Endometrial microvascular endothelial cells (primary cell): ENCODE results near the gene LTBP2. TPM values are rescaled to one million over a fixed set of nuclear protein-coding genes. Genes with fewer than 3 reads are reported as not detected.
"Not testable (repeated sequence)": the region's sequence is repeated elsewhere in the genome, so short reads cannot be mapped to it uniquely, and the experiment has no call there.

Experiments used
- in situ Hi-C: cut with HindIII; loops from 2 replicates; pipeline ENCODE4 v1.10.0; 2017; ENCODE audit warnings: low sequenced_read_pairs, low pct_unique_long_range_greater_than_20kb; ENCODE audit errors: inconsistent ontology term
- total RNA-seq: library from RNA; depleted of rRNA; stranded (reverse); fragments of >200 nt; gene quantifications from one replicate; pipeline ENCODE4 v1.2.3, GENCODE V29; 2015; ENCODE audit errors: inconsistent ontology term

LTBP2 gene
- total RNA-seq, 1 donor from 2014 or later = 177 TPM

DNA sequence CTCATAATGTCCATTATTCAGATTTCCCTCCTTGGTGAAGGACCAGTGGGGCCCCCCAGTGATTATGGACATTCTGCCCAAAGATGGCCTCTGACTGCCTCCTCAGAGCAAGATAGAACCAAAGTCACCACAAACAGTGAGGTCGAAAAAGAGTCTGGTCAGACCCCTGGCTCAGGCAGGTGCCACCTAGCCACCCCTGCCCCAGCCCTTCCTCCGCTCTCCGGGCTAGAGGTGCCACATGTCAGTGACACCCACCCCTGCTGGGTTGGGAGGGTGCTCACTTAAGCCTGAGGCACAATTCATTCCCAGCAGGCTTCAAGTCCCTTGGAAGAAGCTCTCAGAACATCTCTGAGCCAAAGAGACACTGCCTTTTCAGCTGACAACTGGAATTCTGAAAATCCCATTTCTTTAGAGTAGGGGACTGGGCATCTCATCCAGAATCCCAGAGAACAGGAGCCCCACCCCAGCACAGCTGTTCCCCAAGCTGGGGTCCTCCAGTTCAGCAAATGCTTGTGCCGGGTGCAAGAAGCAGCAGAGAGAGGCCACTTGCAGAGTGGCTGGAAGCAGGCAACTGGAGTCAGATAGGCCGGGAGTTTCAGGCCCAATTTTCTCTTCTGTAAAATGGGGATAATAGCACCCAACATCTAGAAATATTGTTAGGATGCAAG lies 68.1 kb downstream of the LTBP2 start:
- in situ Hi-C loops = no loop called here

DNA sequence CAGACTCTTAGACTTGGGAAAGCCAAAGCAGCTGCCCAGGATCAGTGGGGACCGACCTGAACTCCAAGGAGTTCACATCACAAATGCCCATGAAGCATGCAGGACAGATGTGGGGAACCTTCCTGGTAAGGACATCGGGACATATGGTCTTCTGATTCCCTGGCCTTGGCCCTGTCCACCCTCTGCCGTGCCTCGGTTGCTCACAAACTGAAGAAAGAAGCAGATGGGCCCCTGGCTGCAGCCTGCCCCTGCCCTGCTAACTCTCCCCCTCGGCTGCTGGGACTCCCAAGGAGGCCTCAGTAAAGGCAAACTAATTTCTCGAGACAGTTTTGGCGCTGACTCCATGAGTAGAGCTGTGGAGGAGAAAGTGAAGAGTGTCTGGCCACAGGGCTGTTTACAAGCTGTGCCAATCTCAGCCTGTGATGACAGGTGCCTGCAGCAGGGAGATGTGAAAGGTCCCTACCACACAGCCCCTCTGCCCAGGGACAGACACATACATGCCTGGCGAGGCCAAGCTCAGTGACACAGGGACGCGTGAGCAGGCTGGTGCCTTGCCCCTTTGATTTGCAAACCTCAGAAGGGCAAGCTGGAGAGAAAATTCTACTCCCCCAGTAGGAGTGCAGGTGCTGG lies 69.9 kb downstream of the LTBP2 start:
- in situ Hi-C loops = no loop called here

DNA sequence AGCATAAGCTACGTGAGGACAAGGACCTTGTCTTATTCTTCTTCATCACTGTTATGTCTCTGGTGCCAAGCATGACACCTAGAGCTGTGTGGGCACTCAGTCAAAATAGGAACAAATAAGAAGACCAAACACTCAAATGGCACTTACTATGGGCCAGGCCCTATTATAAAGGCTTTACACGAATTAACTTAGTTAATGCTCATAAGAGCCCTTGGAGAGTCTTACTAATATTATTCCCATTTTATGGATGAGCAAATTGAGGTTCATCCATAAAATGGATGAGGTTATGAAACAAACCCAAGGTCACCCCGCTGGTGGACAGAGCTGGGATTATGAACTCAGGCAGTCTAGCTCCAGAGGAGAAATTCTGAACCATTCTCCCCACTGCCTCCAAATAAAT lies 70.8 kb downstream of the LTBP2 start:
- in situ Hi-C loops = no loop called here

DNA sequence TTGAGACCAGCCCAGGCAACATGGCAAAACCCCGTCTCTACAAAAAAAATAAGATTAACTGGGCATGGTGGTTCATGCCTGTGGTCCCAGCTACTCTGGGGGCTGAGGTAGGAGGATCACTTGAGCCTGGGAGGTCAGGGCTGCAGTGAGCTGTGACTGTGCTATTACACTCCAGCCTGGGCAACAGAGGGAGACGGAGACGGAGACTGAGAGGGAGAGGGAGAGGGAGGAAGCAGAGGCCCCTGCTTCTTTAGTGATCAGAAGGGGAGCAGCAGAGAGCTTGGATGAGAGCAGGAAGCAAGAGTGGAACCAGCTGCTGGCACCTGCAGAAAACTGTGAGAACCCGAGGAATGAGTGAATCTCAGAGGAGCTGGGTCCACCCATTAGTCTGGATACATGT lies 72.5 kb downstream of the LTBP2 start:
- in situ Hi-C loops = no loop called here

DNA sequence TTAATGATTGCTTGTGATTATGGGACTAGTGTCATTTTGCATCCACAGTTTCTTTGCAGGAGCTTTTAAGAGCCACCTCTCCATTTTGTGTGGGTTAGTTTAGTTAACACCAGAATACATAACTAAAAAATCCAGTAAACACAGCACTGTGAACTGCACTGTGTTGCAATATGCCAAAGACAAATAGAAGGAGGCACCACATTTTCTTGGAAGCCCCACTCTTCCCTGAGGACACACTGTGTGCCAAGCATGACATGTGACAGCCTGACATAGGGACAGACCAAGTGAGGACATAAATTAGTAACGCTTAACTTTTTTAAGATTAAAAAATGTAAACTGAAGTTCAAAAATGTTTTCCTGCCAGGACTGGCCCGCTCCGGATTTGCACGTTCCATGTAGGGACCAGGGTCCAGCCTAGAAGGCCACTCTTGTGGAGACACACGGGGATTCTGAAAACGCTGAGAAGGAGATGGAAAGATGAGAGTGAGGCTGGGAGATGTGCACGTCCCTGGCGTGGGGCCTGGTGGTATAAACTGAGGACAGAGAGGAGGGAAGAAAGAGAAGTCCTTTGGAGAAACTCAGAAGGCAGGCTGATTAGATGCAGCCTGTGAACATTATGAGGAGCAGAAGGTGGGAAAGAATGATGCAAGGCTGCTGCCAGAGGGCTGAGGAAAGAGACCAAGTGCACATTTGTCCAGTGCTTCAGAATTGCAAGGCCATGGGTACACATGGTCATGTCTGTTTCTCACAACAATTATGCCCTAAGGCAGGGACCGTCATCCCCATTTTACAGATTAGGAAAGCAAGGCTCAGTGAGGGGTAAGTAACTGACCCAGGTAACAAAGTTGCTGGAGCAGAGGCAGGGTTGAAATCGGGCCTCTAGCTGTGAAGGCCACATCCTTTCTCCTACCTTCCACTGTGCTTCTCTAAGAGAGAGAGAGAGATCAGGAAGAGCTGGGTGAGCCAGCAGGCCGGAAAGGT lies 73.3 kb downstream of the LTBP2 start:
- in situ Hi-C loops = no loop called here

DNA sequence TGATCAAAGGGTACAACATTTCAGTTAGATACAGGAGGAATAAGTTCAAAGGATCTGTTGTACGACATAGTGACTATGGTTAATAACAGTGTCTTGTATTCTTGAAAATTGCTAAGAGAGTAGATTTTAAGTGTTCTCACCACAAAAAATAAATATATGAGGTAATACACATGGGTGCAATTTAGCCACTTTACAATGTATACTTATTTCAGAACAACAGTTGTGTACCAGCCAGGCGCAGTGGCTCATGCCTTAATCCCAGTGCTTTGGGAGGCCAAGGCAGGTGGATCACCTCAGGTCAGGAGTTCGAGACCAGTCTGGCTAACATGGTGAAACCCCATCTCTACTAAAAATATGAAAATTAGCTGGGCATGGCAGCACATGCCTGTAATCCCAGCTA lies 75.7 kb downstream of the LTBP2 start:
- in situ Hi-C loops = not testable (repeated sequence)

DNA sequence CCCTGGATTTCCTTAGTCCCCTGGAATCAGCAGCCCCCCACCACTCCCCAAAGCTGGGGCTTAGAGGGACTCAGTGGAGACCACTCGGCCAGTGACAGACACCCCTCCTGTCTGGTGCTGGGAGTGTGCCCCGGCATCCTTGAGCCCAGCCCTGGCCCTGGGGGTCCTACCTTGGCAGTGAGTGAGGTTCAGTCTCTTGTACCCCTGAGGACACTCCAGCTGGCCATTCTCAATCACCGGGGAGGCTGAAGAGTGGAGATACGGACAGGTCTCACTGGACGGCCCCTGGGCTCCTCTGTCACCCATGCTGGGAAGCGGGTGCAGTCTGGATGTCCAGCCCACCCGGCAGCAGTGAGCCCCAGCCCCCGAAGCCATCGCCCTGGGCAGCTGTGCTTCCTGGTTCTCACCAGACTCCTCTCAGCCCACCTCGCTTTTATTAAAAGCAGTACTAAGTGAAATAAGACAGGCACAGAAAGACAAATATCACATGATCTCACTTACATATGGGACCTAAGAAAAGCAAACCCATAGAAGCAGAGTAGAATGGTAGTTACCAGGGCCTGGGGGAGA lies 76.2 kb downstream of the LTBP2 start:
- in situ Hi-C loops = no loop called here

DNA sequence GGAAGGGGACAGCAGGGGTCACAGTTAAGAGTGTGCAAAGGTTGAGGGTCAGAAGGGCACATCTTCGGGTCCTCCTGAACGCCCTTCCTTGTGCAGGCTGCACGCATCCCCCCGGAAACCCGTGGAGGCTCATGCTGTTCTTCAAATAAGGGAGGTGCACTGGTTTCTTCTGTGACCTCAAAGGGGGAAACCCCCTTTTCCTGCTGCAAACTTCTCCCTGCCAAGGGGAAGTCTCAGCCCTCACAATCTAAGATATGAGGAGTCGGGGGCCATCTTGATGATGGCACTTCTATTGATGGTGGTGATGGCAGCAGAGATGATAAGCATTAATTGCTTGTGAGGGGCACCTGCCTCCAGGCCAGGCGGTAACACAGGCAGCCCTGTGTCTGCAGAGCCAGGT lies 78.5 kb downstream of the LTBP2 start:
- in situ Hi-C loops = no loop called here

DNA sequence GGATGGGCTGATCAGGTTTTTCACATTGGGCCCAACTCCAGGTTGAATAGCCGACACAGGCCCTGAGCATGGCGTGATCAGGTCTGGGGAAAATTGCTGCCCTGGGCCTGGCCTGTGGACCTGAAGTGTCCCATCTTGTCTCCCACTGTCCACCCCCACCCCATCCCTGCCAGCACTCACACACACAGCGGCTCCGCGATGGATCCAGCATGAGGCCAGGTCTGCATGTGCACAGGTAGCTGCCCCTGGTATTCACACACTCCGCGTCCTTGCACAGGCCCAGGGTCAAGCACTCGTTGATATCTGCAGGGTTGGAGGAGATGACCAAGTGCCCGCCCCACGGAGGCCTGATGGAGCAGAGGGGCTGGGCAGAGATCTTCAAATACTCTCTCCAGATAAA lies 79.8 kb downstream of the LTBP2 start:
- in situ Hi-C loops = no loop called here

DNA sequence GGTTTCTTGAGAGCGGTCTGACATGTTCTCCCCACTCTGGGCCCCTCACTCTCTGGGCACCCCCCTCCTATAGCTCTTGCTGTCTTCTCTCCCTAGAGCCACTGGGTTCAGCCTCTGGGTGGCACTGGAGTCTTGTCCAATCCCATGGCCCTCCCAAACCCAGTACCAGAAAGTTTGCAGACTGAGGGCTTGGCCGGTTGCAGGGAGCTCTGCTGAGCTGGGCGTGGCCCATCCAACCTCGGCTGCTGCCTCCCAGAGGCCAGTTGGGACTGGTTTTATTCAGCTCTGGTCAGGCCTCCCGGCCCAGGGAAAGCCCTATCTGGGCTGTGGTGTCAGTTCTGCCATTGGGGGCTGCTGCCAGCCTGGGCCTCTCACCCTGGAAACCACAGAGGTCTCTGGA lies 80.6 kb downstream of the LTBP2 start:
- in situ Hi-C loops = no loop called here

DNA sequence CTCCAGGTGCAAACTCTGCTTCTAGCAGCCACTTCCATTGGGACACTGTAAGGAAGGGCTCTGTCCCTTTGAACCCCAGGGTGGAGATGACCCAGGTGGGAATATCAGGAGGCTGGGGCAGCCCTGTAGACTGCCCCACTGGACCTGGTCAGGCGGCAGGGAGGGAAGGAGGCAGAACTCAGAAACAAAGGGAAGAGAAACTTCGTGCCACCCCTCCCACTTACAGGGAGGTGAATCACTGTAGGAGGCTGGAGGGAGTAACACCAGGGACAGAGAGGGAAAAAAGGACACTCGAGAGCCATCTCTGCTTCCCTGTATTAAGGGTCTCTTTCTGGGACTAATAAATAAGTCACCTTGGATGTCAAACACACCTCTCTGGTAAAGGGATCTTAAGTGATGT lies 81.0 kb downstream of the LTBP2 start:
- in situ Hi-C loops = no loop called here

DNA sequence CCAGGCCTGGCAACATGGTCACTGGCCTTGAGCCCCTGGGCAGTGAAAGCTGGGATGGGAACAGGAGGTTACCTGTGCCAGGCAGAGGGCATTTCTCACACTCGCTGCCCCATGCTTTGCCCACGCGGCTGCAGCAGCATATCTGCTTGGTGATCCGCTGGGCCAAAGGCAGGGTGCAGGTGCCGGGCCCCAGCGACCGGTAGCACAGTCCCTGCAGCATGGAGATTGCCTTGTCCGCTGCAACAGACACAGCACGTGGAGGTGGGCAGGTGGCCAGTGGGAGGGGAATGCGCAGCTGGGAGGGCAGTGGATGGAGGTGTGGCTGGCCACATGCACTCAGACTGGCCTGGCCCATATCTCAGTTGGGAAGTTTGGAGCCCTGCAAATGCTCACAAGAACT lies 83.2 kb downstream of the LTBP2 start:
- in situ Hi-C loops = no loop called here

DNA sequence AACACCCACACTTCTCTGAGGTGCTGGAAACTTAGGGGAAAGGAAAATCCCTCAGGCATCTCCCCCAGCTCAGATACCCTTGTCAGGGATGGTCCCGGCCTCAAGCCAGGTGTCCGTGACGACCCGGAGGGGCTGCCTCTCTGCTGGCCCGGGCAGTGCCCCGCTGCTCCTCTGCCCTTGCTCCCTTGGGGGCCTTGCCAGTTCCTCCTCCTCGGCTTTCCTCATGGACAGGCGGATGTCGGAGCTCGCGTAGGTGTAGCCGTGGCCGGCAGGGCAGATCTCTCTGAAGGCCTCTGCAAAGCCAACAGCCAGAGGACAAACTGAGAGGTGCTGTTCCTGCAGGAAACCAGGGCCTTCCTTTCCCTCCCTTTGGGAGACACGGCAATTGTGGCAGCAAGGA lies 83.6 kb downstream of the LTBP2 start:
- in situ Hi-C loops = no loop called here

DNA sequence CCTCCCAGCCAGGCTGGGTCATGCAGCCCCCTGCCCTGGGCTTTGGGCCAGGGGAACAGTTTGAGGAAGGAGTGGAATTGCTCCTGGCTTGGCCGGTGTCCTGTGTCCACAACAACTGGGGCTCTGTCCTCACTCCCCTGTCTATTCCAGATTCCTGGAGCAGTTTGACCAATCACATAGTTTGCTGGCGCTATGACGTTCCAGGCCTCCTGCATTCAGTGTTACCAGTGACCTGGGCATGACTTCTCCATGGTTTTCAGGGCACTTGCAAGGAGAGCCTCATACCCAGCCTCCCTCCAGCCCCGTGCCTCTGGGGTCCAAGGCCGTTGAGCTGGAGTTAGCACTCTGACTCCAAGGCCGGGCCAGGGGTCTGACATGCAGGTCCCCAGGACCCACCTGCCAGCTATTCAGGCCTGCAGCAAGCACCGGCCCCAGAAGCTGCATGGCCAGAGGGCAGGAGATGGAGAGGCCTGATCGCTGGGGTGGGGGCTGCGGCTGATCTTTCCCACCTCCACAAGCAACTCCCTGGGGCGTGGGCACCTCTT lies 84.2 kb downstream of the LTBP2 start:
- in situ Hi-C loops = no loop called here

DNA sequence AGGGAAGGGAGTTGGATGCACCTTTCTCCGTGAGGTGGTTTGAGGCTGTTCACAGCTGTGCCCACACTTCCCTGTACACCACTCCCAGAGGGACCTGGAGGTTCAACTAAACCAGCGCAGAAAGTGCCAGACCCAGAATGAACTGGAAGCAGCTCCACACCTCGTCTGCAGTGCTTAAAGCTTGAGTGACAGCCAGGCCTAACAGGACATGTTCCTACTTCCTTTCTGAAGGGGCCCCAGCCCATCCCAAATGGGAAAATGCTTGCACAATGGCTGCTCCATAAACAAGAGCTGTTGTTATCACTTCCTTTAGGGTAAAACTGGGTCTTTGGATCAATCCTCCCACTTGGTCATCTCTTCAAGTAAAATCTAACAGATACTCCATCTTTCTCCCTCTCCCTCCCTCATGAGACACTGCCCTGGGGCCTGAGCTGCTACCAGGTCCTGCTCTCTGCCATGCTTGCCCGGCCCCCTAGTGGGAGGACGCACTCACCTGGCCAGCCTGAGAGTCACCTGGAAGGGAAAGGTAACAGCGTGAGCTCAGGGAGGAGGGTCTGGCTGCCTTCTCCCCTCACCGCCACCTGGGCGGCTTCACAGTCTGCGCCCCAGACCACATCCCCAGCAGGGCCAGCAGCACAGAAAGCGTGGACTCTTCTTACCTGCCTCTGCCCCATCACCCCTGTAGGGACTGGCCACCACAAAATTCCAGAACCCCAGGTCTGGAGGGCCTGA lies 85.0 kb downstream of the LTBP2 start:
- in situ Hi-C loops = no loop called here

DNA sequence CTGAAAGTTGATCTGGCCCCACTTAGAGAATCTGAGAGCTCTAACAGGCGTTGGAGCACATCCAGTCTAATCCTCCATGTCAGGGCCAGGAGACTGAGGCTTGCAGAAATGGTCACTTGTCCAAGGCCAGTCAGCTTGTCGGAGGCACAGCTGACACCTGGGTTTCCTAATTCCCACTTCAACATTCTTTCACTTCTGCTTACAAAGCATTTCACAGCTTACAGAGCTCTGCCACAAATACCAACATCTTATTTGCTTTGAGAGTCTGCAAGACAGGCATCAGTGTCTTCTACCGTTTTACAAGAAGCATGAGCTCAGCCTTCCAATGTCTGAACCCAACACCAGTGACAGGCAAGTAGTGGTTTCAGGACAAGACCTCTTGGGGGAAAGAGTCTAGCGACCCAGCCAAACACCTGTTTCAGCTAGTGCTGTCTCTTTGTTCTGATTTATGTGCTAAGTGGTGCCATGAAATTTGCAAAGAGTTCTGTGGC lies 86.6 kb downstream of the LTBP2 start:
- in situ Hi-C loops = no loop called here

DNA sequence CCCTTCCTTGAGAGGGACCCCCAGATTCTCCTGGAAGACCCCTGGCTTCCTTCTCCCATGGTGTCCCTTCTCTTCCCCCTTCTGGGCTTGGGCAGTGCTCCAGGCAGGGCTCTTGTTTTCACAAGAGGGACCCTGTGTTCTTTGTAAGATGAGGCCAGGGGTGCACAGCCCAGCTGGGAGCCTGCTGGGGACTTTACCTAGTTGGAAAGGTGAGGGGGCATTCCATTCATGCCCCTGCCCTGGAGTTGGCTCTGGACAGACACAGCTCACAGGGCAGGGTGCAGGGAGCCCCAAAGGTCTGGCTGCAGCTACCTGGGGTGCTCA lies 87.3 kb downstream of the LTBP2 start:
- in situ Hi-C loops = no loop called here

DNA sequence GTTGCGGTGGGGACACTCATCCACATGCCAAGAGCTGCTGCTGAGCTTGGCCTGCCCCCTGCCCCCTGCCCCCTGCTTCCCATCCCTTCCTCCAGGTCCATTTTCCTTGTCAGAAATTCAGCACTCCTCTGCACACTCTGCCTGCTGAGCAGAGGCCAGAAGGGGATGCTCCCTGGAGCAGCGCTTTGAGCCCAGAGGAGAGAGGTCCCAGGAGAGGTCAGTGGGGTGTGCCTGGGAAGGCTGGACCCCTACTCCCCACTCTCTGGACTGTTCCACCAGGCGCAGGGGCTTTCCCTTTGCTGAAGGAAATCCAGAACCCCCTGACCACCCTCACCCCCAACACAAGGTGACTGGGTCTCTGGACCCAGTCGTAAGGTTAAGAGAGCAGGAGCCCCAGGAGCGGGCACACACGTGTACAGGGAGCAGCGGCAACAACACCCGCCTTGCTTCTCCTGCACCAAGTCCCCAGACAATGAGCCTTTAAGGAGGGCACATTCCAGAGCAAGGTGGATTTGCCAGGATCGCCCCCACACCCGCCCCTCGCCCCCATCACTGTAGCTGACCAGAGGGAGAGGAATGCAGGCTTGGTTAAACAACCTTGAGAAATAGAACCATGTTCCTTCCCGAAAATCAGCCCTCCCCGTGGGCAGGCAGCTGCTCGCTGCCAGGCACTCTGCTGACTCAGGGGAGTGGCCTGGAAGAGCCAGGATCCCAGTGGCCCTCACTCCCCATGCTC lies 87.8 kb downstream of the LTBP2 start:
- in situ Hi-C loops = no loop called here
